Body of pancreas (tissue), 4 donors: ENCODE data around the gene IL4R. TPM values are rescaled to one million over a fixed set of nuclear protein-coding genes. Genes with fewer than 3 reads are reported as not detected.

Experiments used
- ATAC-seq: fragments of 150-250 bp; one replicate; pipeline ENCODE4 v1.9.1; 2016
- DNase-seq, 4 donors: peaks; one replicate each; pipeline ENCODE4 v3.0.0-alpha.2; 2019
- H3K27ac ChIP-seq, 4 donors: fragments of 200-600 bp; sonication (generic); 1 replicate in 3 of 4; 2 replicates in 1 of 4; pipeline versions ENCODE4 v1.5.1 to v1.6.1; 2016 to 2019; ENCODE audit warnings: mild to moderate bottlenecking in 1 of 4, mixed read lengths in 1 of 4, moderate library complexity in 1 of 4
- H3K27me3 ChIP-seq, 2 donors: fragments of 200-600 bp; sonication (generic); one replicate each; pipeline ENCODE4 v1.6.0; 2016; ENCODE audit warnings: mild to moderate bottlenecking in 1 of 2
- H3K36me3 ChIP-seq, 2 donors: fragments of 200-600 bp; sonication (generic); replicated peaks in 1 of 2; 2 replicates each; pipeline ENCODE4 v1.5.1; 2016; ENCODE audit warnings: low read depth in 2 of 2; ENCODE audit not compliant: insufficient read depth in 1 of 2
- H3K4me1 ChIP-seq: fragments of 200-600 bp; sonication (generic); one replicate; pipeline ENCODE4 v1.6.0; 2016
- H3K4me3 ChIP-seq, 2 donors: fragments of 200-600 bp; sonication (generic); 1 replicate in 1 of 2; 2 replicates in 1 of 2; pipeline ENCODE4 v1.5.1; 2016 to 2019
- H3K9me3 ChIP-seq, 3 donors: fragments of 200-600 bp; sonication (generic); 1 replicate in 2 of 3; 2 replicates in 1 of 3; pipeline ENCODE4 v1.5.1; 2016
- POLR2A ChIP-seq, 3 donors: fragments of 450-650 bp; IDR thresholded peaks; one replicate each; pipeline ENCODE4 v1.6.1; 2016; ENCODE audit warnings: antibody characterized with exemption in 3 of 3, mild to moderate bottlenecking in 2 of 3
- WGBS, 2 donors: methylation state at CpG; one replicate each; pipeline ENCODE4 v1.1.5; 2017; 5-methylcytosine and 5-hydroxymethylcytosine counted together
- intact Hi-C: fragments of 100-400 bp; cut with DNase I; formaldehyde crosslinking; loops from one replicate; pipeline ENCODE4 v1.15.1; 2023
- total RNA-seq, 2 donors: library from RNA; depleted of rRNA; stranded (reverse); fragments of >200 nt; gene quantifications; one replicate each; pipeline ENCODE4 v1.1.0, GENCODE V29; 2016
- TF ChIP-seq, protein P1 (sequence below), 7 experiments: fragments of 450-650 bp in 4 of 7; fragments of 200-600 bp in 3 of 7; sonication (generic) in 3 of 7; IDR thresholded peaks; one replicate each; pipeline ENCODE4 v1.5.1; 2016 to 2019; ENCODE audit warnings: antibody characterized with exemption in 7 of 7

IL4R gene
- total RNA-seq, 2 donors from 2014 or later = 29.7 to 236 TPM

DNA sequence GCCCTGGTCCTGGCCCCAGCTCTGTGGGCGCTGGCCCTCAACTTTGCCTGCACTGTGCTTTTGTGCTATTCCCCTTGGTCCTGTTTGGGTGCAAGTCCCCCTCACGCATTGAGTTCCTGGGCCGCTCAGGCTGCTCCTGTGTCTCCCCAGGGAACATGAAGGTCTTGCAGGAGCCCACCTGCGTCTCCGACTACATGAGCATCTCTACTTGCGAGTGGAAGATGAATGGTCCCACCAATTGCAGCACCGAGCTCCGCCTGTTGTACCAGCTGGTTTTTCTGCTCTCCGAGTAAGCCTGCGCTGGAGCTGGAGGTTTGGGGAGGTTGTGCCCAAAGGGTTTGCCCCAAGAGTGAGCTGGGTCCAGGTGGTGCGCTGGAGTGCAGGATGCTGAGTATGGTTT lies 28.2 kb downstream of the IL4R start:
- no peak overlapping the region for H3K4me3 ChIP-seq
- no peak for TF ChIP-seq POLR2A (IDR thresholded peaks at IDR 0.05)
- TF ChIP-seq, protein P1, sequence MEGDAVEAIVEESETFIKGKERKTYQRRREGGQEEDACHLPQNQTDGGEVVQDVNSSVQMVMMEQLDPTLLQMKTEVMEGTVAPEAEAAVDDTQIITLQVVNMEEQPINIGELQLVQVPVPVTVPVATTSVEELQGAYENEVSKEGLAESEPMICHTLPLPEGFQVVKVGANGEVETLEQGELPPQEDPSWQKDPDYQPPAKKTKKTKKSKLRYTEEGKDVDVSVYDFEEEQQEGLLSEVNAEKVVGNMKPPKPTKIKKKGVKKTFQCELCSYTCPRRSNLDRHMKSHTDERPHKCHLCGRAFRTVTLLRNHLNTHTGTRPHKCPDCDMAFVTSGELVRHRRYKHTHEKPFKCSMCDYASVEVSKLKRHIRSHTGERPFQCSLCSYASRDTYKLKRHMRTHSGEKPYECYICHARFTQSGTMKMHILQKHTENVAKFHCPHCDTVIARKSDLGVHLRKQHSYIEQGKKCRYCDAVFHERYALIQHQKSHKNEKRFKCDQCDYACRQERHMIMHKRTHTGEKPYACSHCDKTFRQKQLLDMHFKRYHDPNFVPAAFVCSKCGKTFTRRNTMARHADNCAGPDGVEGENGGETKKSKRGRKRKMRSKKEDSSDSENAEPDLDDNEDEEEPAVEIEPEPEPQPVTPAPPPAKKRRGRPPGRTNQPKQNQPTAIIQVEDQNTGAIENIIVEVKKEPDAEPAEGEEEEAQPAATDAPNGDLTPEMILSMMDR (IDR thresholded peaks at IDR 0.05) = no peak
- DNase-seq (no peak), ATAC-seq (no peak)
- no peaks in the 10 kb centered on the region for H3K4me1 ChIP-seq
- 94 to 95% methylated on average over 9 to 11 of the region's 11 CpGs for WGBS, 2 donors
- no peaks in the 10 kb centered on the region for H3K9me3 ChIP-seq
- H3K27me3 ChIP-seq = no peaks in the 10 kb centered on the region
- intact Hi-C loops = no loop called here
- peaks cover 0 to 35% of the 10 kb centered on the region in 2 donors for H3K36me3 ChIP-seq
- no peak overlapping the region for H3K27ac ChIP-seq

DNA sequence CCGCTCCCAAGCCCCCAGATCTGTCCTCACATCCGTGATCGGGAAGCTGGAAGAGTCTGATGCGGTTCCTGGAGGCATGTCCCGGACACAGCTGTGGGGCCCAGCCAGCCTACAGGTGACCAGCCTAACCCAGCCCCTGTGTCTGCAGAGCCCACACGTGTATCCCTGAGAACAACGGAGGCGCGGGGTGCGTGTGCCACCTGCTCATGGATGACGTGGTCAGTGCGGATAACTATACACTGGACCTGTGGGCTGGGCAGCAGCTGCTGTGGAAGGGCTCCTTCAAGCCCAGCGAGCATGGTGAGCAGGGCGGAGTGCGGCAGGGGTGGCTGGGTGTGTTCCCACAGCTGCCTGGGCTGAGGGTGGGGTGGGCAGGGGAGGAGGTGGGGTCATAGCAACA lies 30.9 kb downstream of the IL4R start:
- WGBS, 2 donors = 94 to 95% methylated on average over 4 to 12 of the region's 15 CpGs
- Histone ChIP-seq H3K36me3 (peaks cover 0 to 37% of the 10 kb centered on the region in 2 donors), H3K27me3 (no peaks in the 10 kb centered on the region), H3K4me1 (no peaks in the 10 kb centered on the region), H3K4me3 (no peak overlapping the region), H3K9me3 (no peaks in the 10 kb centered on the region), H3K27ac (no peak overlapping the region)
- TF ChIP-seq, protein P1 (IDR thresholded peaks at IDR 0.05) = no peak
- no peak for TF ChIP-seq POLR2A (IDR thresholded peaks at IDR 0.05)
- no peak for ATAC-seq
- no peak for DNase-seq
- intact Hi-C loops = no loop called here

DNA sequence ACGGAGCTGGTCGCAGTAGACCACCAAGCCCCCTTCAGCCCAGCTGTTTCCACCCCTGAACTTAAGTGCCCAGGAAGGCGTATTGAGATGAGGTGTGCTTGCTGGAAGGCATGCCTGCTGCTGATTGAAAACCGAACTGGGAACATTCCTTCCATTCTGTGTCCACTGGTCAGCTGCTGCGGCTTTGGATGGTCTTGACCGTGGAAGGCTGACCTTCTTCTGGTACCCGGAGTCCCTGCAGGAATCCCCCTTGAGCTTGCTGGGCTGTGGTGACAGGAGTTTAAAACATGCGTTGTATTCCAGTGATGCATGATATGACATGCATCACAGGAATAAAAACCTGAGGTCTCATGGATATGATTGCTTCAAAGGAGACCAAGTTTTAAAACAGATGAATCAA lies 31.4 kb downstream of the IL4R start:
- intact Hi-C loops = no loop called here
- no peaks in the 10 kb centered on the region for H3K27me3 ChIP-seq
- no peak overlapping the region for H3K27ac ChIP-seq
- no peak overlapping the region for H3K4me3 ChIP-seq
- H3K36me3 ChIP-seq = peaks cover 0 to 37% of the 10 kb centered on the region in 2 donors
- no peaks in the 10 kb centered on the region for H3K4me1 ChIP-seq
- no peaks in the 10 kb centered on the region for H3K9me3 ChIP-seq
- ATAC-seq = no peak
- WGBS, 2 donors = 93 to 94% methylated on average over 7 to 8 of the region's 8 CpGs
- TF ChIP-seq, protein P1 (IDR thresholded peaks at IDR 0.05) = no peak
- TF ChIP-seq POLR2A (IDR thresholded peaks at IDR 0.05) = no peak
- DNase-seq = no peak

DNA sequence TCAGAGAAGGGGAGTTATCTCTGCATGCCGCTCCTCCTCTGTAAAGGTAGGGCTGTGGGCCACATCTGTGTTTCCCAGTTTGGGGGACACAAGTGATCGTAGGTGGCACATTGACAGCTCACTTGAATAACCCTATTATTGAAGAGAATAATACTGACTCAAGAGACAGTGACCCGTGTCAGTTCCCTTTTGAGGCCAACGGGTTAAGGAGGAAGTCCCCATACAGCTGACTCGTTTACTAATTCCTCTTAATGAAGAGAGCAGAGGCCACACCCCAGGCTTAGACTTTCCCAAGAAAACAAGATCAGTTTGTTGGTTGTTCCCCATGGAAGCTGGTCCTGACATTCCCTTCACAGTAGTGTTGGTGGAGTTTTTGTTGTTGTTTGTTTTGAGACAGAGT lies 33.0 kb downstream of the IL4R start:
- Histone ChIP-seq H3K36me3 (peaks cover 0 to 32% of the 10 kb centered on the region in 2 donors), H3K27ac (no peak overlapping the region), H3K9me3 (no peaks in the 10 kb centered on the region), H3K27me3 (no peaks in the 10 kb centered on the region), H3K4me3 (no peak overlapping the region), H3K4me1 (no peaks in the 10 kb centered on the region)
- DNase-seq (no peak), ATAC-seq (no peak)
- TF ChIP-seq, protein P1 (IDR thresholded peaks at IDR 0.05) = no peak
- TF ChIP-seq POLR2A (IDR thresholded peaks at IDR 0.05) = no peak
- WGBS, 2 donors = 61 to 79% methylated on average over 5 of the region's 5 CpGs
- intact Hi-C loops = no loop called here

DNA sequence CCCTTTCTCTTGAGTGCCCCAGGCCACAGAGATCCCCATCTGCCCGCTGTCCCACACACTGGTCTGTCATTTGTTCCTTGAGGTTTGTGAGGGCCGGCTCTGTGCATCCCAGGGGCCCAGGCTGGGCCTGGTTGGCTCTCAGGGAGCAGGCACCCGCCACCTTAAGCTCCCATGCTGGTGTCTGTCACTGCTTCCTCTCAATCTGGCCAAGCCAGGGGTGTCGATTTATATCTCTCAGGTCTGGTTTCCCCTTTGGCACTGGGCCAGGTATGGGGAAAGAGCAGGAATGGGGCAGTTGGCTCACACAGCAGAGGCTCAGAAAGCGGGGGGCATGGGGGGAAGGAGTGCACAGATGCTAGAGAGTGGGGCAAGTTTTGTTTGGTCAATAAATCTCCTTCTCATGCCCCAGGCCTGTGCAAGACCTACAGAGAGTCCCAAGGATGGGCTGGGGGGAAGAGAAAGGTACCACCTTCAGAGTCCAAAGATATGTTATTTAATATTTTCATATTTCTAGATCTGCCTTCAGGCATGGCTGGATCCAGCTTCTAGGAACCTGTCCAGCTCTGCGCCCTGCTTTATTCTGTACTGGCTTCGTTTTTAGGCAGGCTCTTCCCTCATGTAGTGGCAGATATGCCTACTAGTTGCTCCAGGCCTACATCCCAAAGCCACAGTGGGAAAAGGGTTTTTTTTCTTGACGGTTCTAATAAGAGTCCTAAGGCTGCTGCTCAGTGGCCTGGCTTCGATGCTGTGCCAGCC lies 34.3 kb downstream of the IL4R start:
- ATAC-seq = no peak
- no peak overlapping the region for H3K27ac ChIP-seq
- H3K4me1 ChIP-seq = no peaks in the 10 kb centered on the region
- intact Hi-C loops = no loop called here
- H3K36me3 ChIP-seq = peaks cover 0 to 31% of the 10 kb centered on the region in 2 donors
- no peaks in the 10 kb centered on the region for H3K27me3 ChIP-seq
- H3K9me3 ChIP-seq = no peaks in the 10 kb centered on the region
- peak in 1 of 4 donors; percentile 22 for DNase-seq
- H3K4me3 ChIP-seq = no peak overlapping the region
- 83 to 98% methylated on average over 5 to 9 of the region's 9 CpGs for WGBS, 2 donors
- no peak for TF ChIP-seq POLR2A (IDR thresholded peaks at IDR 0.05)
- TF ChIP-seq, protein P1 (IDR thresholded peaks at IDR 0.05) = no peak
